GM19193 (cell line): ENCODE results near the gene RSPRY1.
A peak's percentile ranks its signal among the peaks of the same experiment; 100 is the strongest.

Experiments
- POLR2A ChIP-seq: IDR thresholded peaks from 4 replicates; pipeline ENCODE4 v1.6.1; 2011; ENCODE audit not compliant: insufficient read depth, insufficient read length; ENCODE audit errors: extremely low read depth

Gene RSPRY1

DNA sequence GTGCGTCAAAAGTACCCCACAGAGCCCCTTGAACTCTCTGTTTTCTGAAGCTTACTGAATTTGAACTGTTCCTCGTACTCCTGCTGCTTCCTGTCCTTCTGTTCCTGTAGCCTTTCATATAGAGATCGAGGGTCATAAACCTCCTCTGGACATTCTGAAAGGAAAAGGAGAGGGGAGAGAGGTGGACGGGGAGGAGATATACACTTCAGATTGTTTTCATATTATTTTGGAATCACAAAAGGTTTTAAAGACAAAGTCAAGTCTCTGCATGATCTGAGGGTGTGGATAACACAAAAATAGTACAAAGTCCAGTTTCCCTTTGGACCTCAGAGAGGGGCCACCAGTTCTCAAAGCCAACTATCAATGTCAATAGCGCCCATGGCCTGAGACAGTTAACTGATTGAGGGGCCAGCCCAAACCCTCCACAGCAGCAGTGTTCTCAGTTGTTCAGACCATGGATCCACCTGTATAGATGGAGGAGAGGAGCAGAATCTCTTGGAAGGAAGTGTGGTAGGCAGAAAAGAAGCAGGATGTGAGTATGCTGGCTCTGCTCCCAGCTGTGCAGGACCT is 13.3 kb upstream of the RSPRY1 start:
- TF ChIP-seq POLR2A = no peak

DNA sequence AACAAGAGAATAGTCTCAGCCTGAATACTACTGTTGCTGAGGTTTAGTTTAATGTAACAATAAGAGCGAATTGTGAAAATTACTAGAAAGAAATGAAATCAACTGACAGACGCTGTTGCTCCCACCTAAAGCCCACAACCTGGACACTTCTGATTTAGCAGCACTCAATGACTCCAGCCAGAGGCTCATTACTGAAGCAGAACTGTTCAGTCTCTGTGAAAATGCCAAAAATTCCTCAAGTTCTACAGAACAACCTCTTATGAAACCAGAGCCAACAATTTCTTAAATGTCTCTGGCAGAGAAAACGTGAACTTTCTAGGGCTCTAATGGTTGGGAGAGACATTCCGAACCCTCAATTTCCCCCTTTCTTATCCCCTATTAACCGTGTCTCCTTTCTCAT is 10.2 kb upstream of the RSPRY1 start:
- no peak for TF ChIP-seq POLR2A

DNA sequence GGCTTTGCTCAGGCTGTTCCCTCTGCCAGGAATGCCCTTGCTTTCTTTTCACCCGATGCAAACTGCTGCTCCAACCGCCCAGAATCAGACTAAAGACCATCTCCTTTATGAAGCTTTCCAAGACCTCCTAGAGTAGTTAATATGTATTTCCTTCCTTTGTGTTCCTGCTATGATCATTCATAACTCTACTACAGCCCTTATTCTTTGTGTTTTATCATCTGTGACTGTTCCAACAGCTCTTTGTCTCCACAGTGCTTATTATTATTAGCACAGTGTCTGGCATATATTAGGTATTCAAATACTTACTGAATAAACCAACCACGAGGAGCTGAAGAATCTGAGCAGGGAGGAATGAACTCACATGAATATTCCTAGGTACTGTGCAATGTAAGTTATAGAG is 7.9 kb upstream of the RSPRY1 start:
- TF ChIP-seq POLR2A = no peak

DNA sequence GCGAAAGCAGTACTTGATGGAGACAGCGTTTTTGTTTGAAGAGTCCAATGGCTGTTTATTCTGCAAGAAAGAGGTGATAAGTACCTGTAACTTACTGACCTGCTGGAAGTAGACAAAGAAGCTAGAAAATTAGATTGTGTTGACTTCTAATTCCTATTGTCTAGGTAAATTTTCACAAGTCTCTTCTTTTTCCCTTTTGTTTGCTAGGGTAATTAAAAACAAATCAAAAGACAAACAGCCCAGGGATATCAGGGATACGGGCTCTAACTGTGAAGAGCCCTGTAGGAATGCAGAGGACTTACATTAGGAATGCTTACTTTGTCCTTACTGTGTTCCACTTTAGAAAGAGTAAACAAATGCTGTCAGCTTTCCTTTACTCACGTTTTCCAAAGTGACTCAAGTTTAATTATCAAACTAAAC is 7.3 kb upstream of the RSPRY1 start:
- no peak for TF ChIP-seq POLR2A

DNA sequence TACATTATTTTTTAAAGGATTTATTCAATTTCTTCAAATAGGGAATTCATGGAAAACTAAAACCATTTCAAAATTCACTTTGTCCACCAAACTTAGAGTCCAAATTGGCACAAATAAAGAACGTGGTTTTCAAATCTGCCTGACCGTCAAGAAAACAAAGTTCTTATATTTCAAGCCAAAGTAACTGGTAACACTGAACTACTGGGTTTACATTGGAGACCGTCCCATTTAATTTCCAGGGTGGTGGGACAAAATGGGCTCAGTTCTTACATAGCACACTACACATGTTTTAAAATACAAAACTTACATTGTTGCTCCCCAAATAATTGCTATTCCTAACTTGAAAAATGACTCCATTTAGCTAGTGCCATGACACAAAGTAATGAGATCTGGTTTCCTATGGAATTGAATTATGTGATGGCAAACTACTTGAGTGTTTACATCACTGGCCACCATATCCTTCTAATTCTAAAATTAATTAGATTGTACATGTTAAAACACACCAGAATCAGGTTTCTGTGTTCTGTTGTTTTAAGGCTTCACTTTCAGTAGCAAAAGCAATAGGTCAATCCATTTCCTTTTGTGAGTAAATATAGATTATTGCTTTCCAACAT is 6.8 kb upstream of the RSPRY1 start:
- no peak for TF ChIP-seq POLR2A

DNA sequence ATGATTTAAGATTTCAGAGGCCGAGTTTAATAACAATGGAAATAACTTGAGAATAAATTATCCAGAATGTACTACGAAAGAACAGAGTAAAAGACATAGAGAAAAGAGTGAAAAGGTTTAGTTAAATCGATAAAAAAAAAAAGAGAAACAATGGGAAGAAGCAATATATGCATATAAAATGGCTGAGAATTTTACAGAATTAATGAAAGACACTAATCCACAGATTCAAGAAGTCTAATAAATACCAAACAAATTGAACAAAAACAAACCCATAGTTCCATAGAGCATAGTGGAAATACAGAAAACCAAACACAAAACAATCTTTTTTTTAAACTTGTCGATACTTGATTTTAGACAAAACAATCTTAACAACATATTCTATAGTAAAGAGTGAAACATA is 2.0 kb upstream of the RSPRY1 start:
- no peak for TF ChIP-seq POLR2A

DNA sequence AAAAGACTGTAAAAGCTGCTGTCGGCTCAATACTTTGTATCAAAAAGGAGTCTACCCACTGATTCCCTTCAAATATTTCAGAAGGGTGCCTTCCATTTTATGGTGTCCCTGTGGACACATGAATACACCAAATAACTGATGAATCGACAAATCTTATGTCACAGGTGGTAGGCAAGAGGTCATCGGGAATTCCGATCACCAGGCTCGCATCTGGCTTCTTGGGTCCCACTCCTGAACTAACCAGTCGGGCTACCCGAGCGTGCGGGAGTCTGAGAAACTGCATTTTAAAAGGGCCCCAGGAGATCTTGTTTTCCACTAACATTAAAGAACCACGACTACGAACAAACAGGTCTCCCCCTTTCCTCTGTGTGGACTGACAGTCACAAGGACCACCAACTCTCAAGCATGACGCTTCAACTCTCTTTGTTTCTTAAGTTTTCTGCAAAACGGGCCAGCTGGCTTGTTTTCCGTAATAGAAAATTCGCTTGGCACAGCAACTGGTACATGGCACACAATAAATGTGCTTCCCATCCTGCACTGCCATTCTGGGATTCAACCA is 1.2 kb upstream of the RSPRY1 start:
- no peak for TF ChIP-seq POLR2A

DNA sequence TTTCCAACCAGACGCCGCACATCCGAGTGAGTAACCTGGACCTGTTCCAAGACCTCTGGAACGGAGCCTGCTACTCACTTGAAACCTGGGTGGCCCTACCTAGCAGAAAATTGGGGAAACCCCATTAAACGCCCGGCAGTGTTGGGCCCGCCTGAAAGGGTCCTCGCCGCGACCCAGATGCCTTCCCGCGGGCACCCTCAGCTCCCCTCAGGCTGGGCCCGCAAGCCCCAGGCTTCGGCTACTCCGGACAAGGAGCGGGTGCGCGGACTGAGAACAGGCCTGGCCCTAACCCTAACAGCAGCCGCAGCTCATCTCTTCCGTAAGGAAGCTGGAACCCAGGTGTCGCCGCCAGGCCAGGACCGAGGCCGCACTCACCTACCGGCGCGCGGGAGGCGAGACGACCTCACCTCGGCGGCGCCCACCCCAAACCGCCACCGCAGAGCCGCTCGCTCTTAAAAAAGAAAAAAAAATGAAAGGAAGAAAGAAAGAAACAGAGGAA is 634 bp upstream of the RSPRY1 start:
- TF ChIP-seq POLR2A = peak; percentile 38

DNA sequence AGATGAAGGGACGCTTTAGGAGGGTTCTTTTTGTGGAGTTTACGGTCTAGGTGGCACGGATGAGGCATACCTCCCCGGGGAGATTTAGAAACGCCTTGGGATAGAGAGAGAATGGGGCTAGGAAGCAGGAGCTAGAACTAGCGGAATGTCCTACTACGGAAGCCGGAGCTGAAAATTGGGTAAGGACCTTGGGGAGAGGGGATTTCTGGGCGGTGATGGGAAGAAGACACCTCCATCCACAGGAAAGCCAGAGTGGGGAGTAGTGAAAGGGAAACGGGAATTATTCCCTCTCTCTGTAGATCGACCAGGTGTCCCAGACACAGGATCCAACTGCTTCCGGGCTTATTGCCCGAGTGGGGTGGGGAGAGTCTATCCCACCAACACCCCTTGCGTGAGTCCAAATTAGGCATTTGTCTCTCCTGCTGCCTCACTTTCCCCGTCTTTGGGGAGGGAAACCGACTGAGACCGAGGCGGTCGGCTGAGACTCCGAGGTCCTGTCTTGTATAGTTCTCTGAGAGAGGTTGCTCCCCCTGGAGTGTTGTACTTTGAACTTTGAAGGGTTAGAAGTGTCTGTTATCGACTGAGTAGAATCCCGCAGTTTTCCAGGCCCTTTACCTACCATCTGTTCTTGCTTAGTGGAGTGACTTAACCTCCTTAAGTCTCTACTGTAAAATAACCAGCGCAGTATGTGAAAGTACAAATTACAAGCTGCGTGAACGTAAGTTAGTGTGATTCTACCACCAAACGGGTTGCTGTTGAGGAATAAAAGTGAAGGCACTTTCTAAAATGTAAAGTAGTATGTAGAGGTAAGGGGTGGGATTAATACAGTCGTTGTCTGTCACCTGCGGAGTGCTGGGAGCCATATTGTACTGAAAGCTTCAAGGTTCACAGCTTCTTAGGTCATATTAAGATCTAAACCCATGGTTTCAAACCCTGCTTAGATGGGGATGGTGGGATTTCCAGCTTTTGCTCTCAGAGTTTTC is 1.0 kb downstream of the RSPRY1 start:
- no peak for TF ChIP-seq POLR2A

DNA sequence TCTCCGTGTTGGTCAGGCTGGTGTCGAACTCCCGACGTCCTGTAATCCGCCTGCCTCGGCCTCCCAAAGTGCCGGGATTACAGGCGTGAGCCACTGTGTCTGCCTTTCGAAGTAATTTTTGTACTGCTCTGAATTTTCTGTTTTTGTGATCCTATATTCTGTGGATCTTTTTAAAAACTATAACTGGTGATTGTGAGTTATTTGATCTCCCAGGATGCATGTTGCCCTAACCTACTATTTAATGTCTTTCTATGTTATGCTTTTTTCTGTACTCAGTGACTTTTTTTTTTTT is 2.5 kb downstream of the RSPRY1 start:
- TF ChIP-seq POLR2A = no peak

DNA sequence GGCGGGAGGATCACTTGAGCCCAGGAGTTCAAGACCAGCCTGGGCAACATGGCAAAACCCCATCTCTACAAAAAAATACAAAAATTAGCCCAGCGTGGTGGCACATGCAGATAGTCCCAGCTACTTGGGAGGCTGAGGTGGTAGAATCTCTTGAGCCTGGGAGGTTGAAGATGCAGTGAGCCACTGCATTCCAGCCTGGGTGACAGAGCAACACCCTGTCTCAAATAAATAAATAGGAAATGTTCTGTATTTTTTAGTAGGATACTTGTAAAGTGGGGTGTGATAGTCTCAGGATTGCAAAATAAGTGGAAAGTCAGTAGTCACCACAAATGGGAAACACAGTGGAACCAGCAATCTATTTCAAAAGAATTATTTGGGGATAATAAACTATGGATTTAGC is 4.0 kb downstream of the RSPRY1 start:
- no peak for TF ChIP-seq POLR2A

DNA sequence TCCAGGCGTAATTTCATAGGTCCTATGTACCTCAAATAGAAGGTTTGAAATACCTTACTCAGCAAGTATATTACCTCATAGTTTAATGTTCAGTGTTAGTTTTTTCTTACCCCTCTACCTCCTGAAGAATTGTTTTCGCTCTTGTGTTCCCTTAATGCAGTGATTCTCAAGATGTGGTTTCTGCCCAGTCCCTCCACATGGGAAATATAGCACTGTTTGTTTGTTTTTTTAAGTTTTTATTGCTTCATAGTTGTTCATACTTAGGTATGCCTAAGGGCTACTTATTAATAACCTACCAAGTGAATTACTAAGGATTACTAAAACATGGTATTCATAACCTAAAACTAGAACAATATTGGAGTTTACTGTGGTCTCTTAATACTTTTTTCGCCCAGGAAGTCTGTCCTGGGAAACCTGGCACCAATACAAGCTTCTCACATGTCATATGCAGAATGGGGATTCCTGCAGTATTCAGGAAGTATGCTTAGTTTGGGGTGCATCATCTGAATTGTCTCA is 5.0 kb downstream of the RSPRY1 start:
- no peak for TF ChIP-seq POLR2A

DNA sequence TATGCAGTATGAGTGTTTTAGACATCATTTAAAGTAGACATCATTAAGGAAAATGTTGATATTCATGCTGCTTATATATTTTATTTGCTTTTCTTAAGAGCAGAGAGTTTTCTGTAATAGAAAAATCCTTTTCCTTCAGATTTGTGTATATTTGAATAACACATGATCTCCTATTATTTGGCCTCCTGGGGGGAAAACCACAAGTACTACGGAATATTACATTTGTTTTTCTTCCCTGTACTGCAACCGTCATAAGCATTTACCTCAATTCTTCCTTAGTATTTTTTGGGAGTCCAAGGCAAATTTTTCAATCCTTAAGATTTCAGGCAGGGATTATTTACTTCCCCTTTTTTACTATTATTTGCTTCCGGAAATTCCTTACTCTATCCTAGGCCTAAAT is 6.0 kb downstream of the RSPRY1 start:
- no peak for TF ChIP-seq POLR2A

DNA sequence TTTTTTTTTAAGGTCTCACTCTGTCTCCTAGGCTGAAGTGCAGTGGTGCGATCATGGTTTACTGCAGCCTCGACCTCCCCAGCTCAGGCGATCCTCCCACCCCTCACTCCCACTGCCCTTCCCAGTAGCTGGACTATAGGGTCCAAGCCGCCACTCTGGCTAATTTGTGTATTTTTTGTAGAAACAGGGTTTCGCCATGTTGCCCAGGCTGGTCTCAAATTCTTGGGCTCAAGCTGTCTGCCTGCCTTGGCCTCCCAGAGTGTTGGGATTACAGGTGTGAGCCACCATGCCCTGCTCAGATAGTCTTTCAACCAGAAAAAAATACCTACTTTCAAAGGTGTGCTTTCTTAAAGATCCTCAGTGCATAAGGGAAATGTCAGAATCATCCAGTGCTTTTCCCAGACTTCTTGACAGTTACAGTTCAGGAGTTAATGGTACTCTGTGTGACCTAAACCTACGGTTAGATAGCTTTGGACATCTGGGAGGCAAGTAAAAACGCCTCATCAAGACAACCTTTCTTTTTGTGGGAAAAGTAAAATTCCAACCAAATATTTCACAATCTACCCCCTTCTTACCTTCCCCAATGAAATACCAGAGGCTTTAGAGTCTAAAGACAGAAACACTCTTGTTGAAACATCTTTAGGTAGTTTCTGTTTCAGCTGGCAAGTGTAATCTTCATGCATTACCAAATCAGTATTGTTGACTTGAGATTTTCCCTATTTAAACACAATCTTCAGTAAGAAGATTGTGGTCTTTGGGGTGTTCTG is 6.8 kb downstream of the RSPRY1 start:
- no peak for TF ChIP-seq POLR2A
